ENCODE measurements around the gene DNAH7.

DNAH7 gene

DNA sequence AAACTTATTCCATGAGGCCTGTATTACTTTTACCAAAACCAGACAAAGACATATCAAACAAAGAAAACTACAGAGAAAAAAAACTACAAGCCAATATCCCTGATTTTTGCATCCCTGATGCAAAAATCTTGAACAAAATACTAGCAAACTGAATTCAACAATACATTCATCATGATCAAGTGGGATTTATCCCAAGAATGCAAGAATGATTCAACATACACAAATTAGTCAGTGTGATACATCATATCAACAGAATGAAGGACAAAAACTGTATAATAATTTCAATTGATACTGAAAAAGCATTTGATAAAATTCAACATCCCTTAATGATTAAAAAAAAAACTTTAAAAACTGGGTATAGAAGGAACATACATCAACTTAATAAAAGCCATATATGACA, 304.8 kb downstream of the DNAH7 start:
- TF ChIP-seq ZFX (IDR thresholded peaks at IDR 0.05; ENCODE audit: borderline replicate concordance), result no peak
- TF ChIP-seq, protein P1, sequence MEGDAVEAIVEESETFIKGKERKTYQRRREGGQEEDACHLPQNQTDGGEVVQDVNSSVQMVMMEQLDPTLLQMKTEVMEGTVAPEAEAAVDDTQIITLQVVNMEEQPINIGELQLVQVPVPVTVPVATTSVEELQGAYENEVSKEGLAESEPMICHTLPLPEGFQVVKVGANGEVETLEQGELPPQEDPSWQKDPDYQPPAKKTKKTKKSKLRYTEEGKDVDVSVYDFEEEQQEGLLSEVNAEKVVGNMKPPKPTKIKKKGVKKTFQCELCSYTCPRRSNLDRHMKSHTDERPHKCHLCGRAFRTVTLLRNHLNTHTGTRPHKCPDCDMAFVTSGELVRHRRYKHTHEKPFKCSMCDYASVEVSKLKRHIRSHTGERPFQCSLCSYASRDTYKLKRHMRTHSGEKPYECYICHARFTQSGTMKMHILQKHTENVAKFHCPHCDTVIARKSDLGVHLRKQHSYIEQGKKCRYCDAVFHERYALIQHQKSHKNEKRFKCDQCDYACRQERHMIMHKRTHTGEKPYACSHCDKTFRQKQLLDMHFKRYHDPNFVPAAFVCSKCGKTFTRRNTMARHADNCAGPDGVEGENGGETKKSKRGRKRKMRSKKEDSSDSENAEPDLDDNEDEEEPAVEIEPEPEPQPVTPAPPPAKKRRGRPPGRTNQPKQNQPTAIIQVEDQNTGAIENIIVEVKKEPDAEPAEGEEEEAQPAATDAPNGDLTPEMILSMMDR (IDR thresholded peaks at IDR 0.05), result no peak
- no peak overlapping the region for H3K27ac ChIP-seq

DNA sequence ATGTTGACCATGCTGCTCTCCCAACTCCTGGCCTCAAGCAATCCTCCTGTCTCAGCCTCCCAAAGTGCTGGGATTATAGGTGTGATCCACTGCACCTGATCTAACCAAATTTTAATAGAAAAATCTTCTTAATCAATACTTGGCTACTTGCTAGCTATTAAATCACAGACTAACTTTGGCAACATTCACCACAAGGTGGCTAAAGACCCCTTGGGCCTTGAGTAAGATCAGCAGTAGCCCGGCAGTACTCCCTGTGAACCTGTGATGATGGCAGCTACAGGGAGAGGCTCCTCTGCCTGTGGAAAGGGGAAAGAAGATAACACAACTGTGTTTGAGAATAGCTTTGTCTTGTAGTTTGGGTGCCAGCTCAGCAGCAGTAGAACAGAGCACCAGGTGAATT, 308.8 kb downstream of the DNAH7 start:
- no peak for TF ChIP-seq ZFX (IDR thresholded peaks at IDR 0.05; ENCODE audit: borderline replicate concordance)
- TF ChIP-seq, protein P1 (IDR thresholded peaks at IDR 0.05), result no peak
- H3K27ac ChIP-seq, result no peak overlapping the region

DNA sequence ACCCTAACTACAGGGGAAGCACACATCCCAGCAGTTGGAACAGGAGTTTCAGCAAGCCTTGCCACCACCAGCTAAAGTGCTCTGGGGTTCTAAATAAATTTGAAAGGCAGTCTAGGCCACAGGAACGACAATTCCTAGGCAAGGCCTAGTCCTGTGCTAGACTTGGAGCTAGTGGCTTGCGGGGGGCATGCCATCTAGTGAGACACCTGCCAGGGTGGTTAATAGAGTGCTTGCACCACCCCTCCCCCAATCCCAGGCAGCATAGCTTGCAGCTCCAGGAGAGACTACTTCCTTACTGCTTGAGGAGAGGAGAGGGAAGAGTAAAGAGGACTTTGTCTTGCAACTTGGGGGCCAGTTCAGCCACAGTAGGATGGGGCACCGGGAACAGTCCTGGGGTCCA, 309.8 kb downstream of the DNAH7 start:
- TF ChIP-seq, protein P1 (IDR thresholded peaks at IDR 0.05), result no peak
- TF ChIP-seq ZFX (IDR thresholded peaks at IDR 0.05; ENCODE audit: borderline replicate concordance), result no peak
- H3K27ac ChIP-seq, result no peak overlapping the region

DNA sequence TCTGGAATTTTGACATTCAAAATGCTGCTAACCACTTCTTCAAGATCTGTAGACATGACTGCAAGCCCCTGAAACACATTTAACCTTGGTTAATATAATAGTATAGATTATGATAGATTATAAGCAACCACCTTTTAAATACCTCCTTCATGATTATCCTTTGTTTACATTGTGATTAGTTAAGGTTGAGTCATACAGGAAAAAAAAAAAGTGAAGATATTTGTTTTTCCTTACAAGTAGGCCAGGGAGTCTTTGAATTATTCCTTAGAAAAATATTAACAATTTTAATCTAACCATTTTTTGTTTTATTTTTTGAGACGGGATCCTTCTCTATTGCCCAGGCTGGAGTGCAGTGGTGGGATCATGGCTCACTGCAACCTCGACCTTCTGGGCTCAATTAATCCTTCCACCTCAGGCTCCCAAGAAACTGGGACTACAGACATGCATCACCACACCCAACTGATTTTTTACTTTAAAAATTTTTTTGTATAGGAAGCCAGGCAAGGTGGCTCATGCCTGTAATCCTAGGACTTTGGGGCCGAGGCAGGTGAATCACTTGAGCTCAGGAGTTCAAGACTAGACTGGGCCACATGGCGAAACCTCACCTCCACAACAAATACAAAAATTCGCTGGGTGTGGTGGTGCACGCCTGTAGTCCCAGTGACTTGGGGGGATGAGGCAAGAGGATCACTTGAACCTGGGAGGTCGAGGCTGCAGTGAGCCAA, 312.3 kb downstream of the DNAH7 start:
- no peak overlapping the region for H3K27ac ChIP-seq
- TF ChIP-seq ZFX (IDR thresholded peaks at IDR 0.05; ENCODE audit: borderline replicate concordance), result no peak
- TF ChIP-seq, protein P1 (IDR thresholded peaks at IDR 0.05), result no peak

DNA sequence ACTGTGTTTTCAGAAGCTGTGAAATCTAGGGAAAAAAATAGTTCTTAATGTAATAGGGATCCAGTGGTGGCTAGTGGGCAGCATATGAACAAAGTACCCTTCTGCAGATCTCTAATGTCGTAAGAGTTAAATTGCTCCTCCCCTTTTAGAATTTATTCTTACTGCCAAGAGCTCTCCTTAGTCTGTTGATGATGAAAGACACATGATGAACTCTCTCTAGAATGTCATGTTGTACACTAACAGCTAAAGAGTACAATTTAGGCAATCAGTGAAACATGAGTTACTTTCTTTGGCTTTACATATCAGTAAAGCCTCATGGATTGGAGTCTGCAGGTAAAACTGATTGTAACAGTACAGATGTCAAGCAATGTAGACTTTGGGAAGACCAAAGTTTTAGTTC, 327.4 kb downstream of the DNAH7 start:
- no peak overlapping the region for H3K27ac ChIP-seq
- no peak for TF ChIP-seq ZFX (IDR thresholded peaks at IDR 0.05; ENCODE audit: borderline replicate concordance)
- TF ChIP-seq, protein P1 (IDR thresholded peaks at IDR 0.05), result no peak

DNA sequence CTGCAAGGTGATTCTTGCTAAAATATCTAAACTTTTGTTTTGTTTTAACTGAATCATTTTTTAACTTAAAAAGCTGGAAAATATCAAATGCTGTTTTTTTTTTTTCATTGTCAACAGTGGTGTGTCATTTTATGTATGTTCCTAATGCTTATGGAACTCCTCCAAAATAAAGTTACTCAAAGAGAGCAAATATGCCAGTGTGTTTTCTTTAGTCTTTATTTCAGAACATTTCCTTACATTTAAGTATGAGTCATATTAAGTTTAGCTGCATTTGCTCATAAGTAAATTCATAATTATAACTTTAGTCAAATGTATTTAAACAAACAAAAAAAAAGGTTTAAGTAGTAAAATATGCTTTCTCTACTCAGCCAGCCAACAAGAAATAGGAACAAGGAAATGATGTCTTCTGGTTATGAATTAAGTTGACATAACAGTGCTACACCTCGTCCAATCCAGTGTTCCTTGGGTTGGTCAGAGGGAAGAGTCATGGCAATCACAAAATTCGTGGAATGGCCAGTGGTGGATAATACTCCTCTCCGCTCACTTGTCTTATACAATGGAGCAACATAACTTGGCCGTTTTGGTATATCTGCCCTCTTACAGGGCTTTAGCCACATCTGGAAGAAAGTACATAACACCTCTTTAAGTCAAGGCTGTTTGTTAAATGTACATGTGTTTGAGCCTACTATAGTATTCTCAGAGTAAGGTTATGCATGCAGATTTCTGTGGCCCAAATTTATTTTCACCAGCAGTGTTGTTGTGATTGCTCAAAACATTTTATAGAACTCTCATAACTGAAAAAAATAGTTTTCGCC, 330.9 kb downstream of the DNAH7 start:
- TF ChIP-seq ZFX (IDR thresholded peaks at IDR 0.05; ENCODE audit: borderline replicate concordance), result no peak
- TF ChIP-seq, protein P1 (IDR thresholded peaks at IDR 0.05), result no peak
- H3K27ac ChIP-seq, result 0 out of 2 replicates have a peak overlapping the region, but pooled peaks have one; percentile 11

DNA sequence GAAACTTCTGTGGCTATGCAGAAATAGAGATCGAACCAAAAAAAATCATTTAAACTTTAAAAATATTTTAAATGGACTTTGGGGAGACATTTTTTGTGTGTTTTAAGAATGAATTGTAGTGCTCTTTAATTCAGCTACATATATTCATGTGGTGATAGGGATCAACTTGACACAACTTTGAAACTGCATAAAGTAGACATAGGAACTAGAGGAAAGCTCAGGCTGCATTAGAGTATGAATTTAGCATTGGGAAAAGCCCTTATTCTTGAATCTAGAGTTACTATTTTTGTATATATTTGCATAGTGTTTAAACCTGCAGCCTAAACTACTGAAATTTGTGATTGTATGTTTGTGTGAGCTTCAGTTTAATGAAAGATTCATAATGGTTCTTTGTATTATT, 333.3 kb downstream of the DNAH7 start:
- H3K27ac ChIP-seq, result no peak overlapping the region
- no peak for TF ChIP-seq ZFX (IDR thresholded peaks at IDR 0.05; ENCODE audit: borderline replicate concordance)
- TF ChIP-seq, protein P1 (IDR thresholded peaks at IDR 0.05), result no peak
